ENCODE results near the gene HRG. TPM values are rescaled to one million over a fixed set of nuclear protein-coding genes. Genes with fewer than 3 reads are reported as not detected.

Gene HRG
- total RNA-seq, 1 donor from 2014 or later = not detected

Other genes with a start within 250 kb of the HRG start
- gene CRYGS, start 121.6 kb upstream of the HRG start, total RNA-seq = 0.70 and 2.4 TPM in 2 replicates
- 19.3 and 28.2 TPM in 2 replicates for gene TBCCD1, start 98.7 kb upstream of the HRG start, total RNA-seq
- 60.4 and 91.1 TPM in 2 replicates for gene DNAJB11, start 95.3 kb upstream of the HRG start, total RNA-seq
- 0.05 TPM in 1 of 2 replicates, not detected in the other for gene AHSG, start 53.0 kb upstream of the HRG start, total RNA-seq
- not detected in 2 replicates for gene FETUB, start 25.6 kb upstream of the HRG start, total RNA-seq
- not detected in 2 replicates for gene KNG1, start 51.3 kb downstream of the HRG start, total RNA-seq
- 564 and 1,344 TPM in 2 replicates for gene EIF4A2, start 117.6 kb downstream of the HRG start, total RNA-seq
- gene RFC4, start 140.5 kb downstream of the HRG start, total RNA-seq = 27.9 and 32.0 TPM in 2 replicates
- gene ADIPOQ, start 176.7 kb downstream of the HRG start, total RNA-seq = not detected in 2 replicates